Keratinocyte (primary cell): ENCODE results near the gene NELL2. TPM values are rescaled to one million over a fixed set of nuclear protein-coding genes. Genes with fewer than 3 reads are reported as not detected.

Experiments
- DNase-seq: peaks from one replicate; pipeline ENCODE4 v3.0.0-alpha.2; 2011; ENCODE audit warnings: low read depth, missing footprints, low spot score
- FAIRE-seq: peaks from 2 replicates; lab custom pipeline; 2011; peaks lifted over from hg19 to GRCh38; lab: Jason Lieb, UNC
- H2AFZ ChIP-seq: 2 replicates; pipeline ENCODE4 v1.6.0; 2012; ENCODE audit warnings: low read length, control low read depth, inconsistent platforms; ENCODE audit not compliant: control insufficient read depth
- H3K27ac ChIP-seq: 2 replicates; pipeline ENCODE4 v1.5.1; 2011; ENCODE audit warnings: low read length; ENCODE audit not compliant: control insufficient read depth, insufficient read depth
- H3K27me3 ChIP-seq: 3 replicates; pipeline ENCODE4 v1.6.0; 2011; ENCODE audit warnings: low read length; ENCODE audit not compliant: control insufficient read depth, insufficient read depth; ENCODE audit errors: extremely low read depth
- H3K36me3 ChIP-seq, 2 experiments: 2 replicates in 1 of 2; 3 replicates in 1 of 2; pipeline ENCODE4 v1.5.1; 2011; ENCODE audit warnings: low read length in 2 of 2, mild to moderate bottlenecking in 1 of 2; ENCODE audit not compliant: control insufficient read depth in 2 of 2, insufficient read depth in 2 of 2; ENCODE audit errors: extremely low read depth in 1 of 2
- H3K4me1 ChIP-seq: 3 replicates; pipeline ENCODE4 v1.5.1; 2011; ENCODE audit warnings: low read length; ENCODE audit not compliant: control insufficient read depth, insufficient read depth; ENCODE audit errors: extremely low read depth
- H3K4me2 ChIP-seq: 3 replicates; pipeline ENCODE4 v1.6.0; 2011; ENCODE audit warnings: low read depth, low read length; ENCODE audit not compliant: control insufficient read depth, insufficient read depth; ENCODE audit errors: extremely low read depth
- H3K4me3 ChIP-seq, 3 experiments: fragments of 200-600 bp in 1 of 3; sonication (generic) in 1 of 3; 2 replicates in 2 of 3; 3 replicates in 1 of 3; pipeline ENCODE4 v1.5.1; 2011 to 2016; ENCODE audit warnings: low read length in 3 of 3, mild to moderate bottlenecking in 3 of 3, control low read depth in 2 of 3, inconsistent platforms in 1 of 3, low read depth in 1 of 3, mixed read lengths in 1 of 3, mixed run types in 1 of 3, moderate library complexity in 1 of 3; ENCODE audit not compliant: control insufficient read depth in 2 of 3, insufficient read depth in 2 of 3; ENCODE audit errors: extremely low read depth in 1 of 3
- H3K79me2 ChIP-seq: 2 replicates; pipeline ENCODE4 v1.6.0; 2012; ENCODE audit warnings: low read length; ENCODE audit not compliant: control insufficient read depth, insufficient read depth
- H3K9ac ChIP-seq: 3 replicates; pipeline ENCODE4 v1.6.0; 2011; ENCODE audit warnings: low read length; ENCODE audit not compliant: control insufficient read depth, insufficient read depth; ENCODE audit errors: extremely low read depth
- H3K9me1 ChIP-seq: 3 replicates; pipeline ENCODE4 v1.6.0; 2011; ENCODE audit warnings: low read length; ENCODE audit not compliant: control insufficient read depth, insufficient read depth; ENCODE audit errors: extremely low read depth
- H3K9me3 ChIP-seq: 2 replicates; pipeline ENCODE4 v1.5.1; 2012; ENCODE audit warnings: low read depth, low read length; ENCODE audit not compliant: control insufficient read depth
- H4K20me1 ChIP-seq: 3 replicates; pipeline ENCODE4 v1.6.0; 2011; ENCODE audit warnings: low read length; ENCODE audit not compliant: control insufficient read depth, insufficient read depth; ENCODE audit errors: extremely low read depth
- EZH2 ChIP-seq: IDR thresholded peaks from one replicate; pipeline ENCODE4 v1.6.1; 2012; ENCODE audit warnings: inconsistent platforms, mild to moderate bottlenecking, low read length, moderate library complexity
- dilution Hi-C: fragments of 300-500 bp; cut with MboI; formaldehyde crosslinking; loops from one replicate; pipeline ENCODE4 v1.7.0; 2020; ENCODE audit warnings: low sequenced_read_pairs; ENCODE audit not compliant: extremely low pct_ligation_motif_present
- polyA plus RNA-seq, 5 experiments: library from polyadenylated mRNA; depleted of rRNA in 3 of 5; stranded (reverse) in 3 of 5; stranded (forward) in 1 of 5; unstranded in 1 of 5; fragments of >200 nt; gene quantifications; 1 replicate in 1 of 5; 2 replicates in 3 of 5; 3 replicates in 1 of 5; pipeline versions ENCODE4 v1.2.1 to v1.2.3, GENCODE V29; 2011 to 2012; ENCODE audit warnings: missing spikeins in 2 of 5, low read depth in 1 of 5, low replicate concordance in 1 of 5
- TF ChIP-seq, protein P1 (sequence below), 3 experiments: IDR thresholded peaks in 1 of 3; conservative IDR thresholded peaks in 1 of 3; optimal IDR thresholded peaks in 1 of 3; 2 replicates in 2 of 3; 3 replicates in 1 of 3; pipeline versions ENCODE3 to v1.5.1; 2011; ENCODE audit warnings: low read length in 3 of 3, mild to moderate bottlenecking in 3 of 3, moderate library complexity in 2 of 3, control low read depth in 1 of 3, inconsistent platforms in 1 of 3; ENCODE audit not compliant: insufficient read depth in 2 of 3; ENCODE audit errors: extremely low read depth in 1 of 3

The NELL2 gene
- polyA plus RNA-seq, 1 donor (not counting 4 experiments of a cell fraction or from before 2014, with no cell fraction given), result 0.58 TPM

DNA sequence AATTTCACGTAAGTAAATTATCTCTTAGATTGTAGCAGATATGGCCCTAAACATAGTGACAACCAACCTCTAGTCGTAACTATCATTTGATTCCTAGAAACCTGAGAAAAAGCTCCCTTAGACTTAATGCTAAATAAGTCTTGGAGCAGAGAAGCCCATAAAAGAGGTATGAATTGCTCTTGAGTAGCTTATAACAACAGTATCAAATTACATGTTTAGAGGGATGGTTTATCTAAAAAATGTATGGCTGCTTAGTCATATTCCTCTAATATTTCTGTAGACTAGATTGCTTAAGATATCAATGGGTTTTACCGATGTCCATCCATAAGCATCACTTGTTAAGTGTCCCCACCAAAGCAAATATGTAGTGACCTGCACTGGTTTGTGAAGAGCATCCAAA lies 259.7 kb downstream of the NELL2 start:
- Histone ChIP-seq H3K9me1 (no peaks in the 10 kb centered on the region), H2AFZ (no peak overlapping the region), H3K36me3 (no peaks in the 10 kb centered on the region), H3K4me1 (no peaks in the 10 kb centered on the region), H4K20me1 (no peaks in the 10 kb centered on the region), H3K4me2 (no peak overlapping the region), H3K4me3 (no peak overlapping the region), H3K27ac (no peak overlapping the region), H3K9ac (no peak overlapping the region), H3K27me3 (no peaks in the 10 kb centered on the region), H3K79me2 (no peaks in the 10 kb centered on the region), H3K9me3 (no peaks in the 10 kb centered on the region)
- dilution Hi-C loops, result no loop called here
- TF ChIP-seq EZH2, result no peak
- TF ChIP-seq, protein P1, sequence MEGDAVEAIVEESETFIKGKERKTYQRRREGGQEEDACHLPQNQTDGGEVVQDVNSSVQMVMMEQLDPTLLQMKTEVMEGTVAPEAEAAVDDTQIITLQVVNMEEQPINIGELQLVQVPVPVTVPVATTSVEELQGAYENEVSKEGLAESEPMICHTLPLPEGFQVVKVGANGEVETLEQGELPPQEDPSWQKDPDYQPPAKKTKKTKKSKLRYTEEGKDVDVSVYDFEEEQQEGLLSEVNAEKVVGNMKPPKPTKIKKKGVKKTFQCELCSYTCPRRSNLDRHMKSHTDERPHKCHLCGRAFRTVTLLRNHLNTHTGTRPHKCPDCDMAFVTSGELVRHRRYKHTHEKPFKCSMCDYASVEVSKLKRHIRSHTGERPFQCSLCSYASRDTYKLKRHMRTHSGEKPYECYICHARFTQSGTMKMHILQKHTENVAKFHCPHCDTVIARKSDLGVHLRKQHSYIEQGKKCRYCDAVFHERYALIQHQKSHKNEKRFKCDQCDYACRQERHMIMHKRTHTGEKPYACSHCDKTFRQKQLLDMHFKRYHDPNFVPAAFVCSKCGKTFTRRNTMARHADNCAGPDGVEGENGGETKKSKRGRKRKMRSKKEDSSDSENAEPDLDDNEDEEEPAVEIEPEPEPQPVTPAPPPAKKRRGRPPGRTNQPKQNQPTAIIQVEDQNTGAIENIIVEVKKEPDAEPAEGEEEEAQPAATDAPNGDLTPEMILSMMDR (optimal IDR thresholded peaks at IDR 0.05 in 1 of 3, IDR thresholded peaks at IDR 0.05 in 1 of 3, conservative IDR thresholded peaks at IDR 0.05 in 1 of 3; ENCODE audit: extremely low read depth in 1 of 3, insufficient read depth in 2 of 3, low read length in 3 of 3), result no peak
- FAIRE-seq (no peak), DNase-seq (no peak)

DNA sequence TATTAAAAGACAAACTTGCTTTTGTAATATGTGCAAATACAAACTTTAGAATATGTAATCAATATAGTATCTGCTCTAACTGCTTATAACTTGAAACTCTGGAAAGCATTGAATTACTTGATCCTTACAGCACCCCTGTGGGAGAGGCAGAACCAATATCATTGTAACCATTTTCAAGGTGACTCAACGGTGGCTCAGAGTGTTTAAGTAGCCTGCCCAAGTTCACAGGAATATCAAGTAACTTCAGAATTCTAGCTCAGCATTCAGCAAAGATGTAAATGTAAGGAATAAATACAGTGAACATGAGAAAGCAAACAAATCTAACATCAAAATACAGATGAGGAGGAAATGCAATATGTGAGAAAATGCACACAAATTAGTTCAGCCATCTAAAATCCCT lies 264.6 kb downstream of the NELL2 start:
- no peaks in the 10 kb centered on the region for H3K4me1 ChIP-seq
- H3K9me3 ChIP-seq, result no peaks in the 10 kb centered on the region
- no peaks in the 10 kb centered on the region for H4K20me1 ChIP-seq
- H3K9ac ChIP-seq, result no peak overlapping the region
- no peak for TF ChIP-seq EZH2
- TF ChIP-seq, protein P1 (optimal IDR thresholded peaks at IDR 0.05 in 1 of 3, IDR thresholded peaks at IDR 0.05 in 1 of 3, conservative IDR thresholded peaks at IDR 0.05 in 1 of 3; ENCODE audit: extremely low read depth in 1 of 3, insufficient read depth in 2 of 3, low read length in 3 of 3), result no peak
- no peaks in the 10 kb centered on the region for H3K9me1 ChIP-seq
- H3K4me3 ChIP-seq, result no peak overlapping the region
- dilution Hi-C loops, result no loop called here
- DNase-seq (no peak), FAIRE-seq (no peak)
- no peaks in the 10 kb centered on the region for H3K27me3 ChIP-seq
- no peaks in the 10 kb centered on the region for H3K36me3 ChIP-seq
- no peaks in the 10 kb centered on the region for H3K79me2 ChIP-seq
- H3K4me2 ChIP-seq, result no peak overlapping the region
- no peak overlapping the region for H3K27ac ChIP-seq
- no peak overlapping the region for H2AFZ ChIP-seq
